B cell (primary cell): ENCODE measurements around the gene ASB8.

Experiments used
- EZH2 ChIP-seq: IDR thresholded peaks from 2 replicates; pipeline ENCODE4 v1.6.1; 2012; ENCODE audit warnings: borderline replicate concordance, low read depth, mild to moderate bottlenecking, moderate library complexity, low read length; ENCODE audit not compliant: insufficient read depth, poor library complexity, severe bottlenecking
- TF ChIP-seq, protein P1 (sequence below): fragments of 200-600 bp; IDR thresholded peaks from one replicate; pipeline ENCODE4 v1.8.0; 2022; ENCODE audit warnings: antibody characterized with exemption, mild to moderate bottlenecking

DNA sequence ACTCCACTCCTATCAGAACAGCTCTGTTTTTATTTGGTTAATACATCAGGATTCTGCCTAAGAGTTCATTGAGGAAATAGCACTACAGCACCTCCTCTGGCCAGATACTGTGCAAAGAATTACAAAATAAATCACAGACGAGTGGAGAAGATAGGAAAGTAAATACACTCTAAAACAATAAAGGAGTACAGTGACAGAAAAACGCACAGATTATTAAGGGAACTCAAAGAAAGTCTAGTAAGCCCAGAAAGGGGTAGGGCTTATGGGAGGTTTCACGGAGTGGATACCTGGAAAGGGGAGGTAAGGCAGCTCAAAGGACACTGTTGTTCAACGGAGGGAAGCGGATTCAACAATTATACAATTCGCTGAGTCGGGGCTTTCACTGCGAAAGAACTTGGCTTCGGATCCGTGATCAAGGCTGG is 40.2 kb upstream of the ASB8 start:
- TF ChIP-seq, protein P1, sequence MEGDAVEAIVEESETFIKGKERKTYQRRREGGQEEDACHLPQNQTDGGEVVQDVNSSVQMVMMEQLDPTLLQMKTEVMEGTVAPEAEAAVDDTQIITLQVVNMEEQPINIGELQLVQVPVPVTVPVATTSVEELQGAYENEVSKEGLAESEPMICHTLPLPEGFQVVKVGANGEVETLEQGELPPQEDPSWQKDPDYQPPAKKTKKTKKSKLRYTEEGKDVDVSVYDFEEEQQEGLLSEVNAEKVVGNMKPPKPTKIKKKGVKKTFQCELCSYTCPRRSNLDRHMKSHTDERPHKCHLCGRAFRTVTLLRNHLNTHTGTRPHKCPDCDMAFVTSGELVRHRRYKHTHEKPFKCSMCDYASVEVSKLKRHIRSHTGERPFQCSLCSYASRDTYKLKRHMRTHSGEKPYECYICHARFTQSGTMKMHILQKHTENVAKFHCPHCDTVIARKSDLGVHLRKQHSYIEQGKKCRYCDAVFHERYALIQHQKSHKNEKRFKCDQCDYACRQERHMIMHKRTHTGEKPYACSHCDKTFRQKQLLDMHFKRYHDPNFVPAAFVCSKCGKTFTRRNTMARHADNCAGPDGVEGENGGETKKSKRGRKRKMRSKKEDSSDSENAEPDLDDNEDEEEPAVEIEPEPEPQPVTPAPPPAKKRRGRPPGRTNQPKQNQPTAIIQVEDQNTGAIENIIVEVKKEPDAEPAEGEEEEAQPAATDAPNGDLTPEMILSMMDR, result peak; percentile 75
- TF ChIP-seq EZH2, result no peak
